K562 (cell line): Measurements from ENCODE around the gene RAI14. TPM values are rescaled to one million over a fixed set of nuclear protein-coding genes. Genes with fewer than 3 reads are reported as not detected.
"Not testable (repeated sequence)": the region's sequence is repeated elsewhere in the genome, so short reads cannot be mapped to it uniquely, and the experiment has no call there.

ENCODE experiments used
- ATAC-seq: fragments of 200-7000 bp; cut with Tn5 transposase; 3 replicates; pipeline ENCODE4 v1.9.1; 2020; ENCODE audit warnings: moderate library complexity
- BruUV-seq: library from RNA; stranded (reverse); fragments of 400-500 nt; replicated peaks from 2 replicates; lab custom pipeline; 2021; lab: Mats Ljungman, UMichigan
- CTCF ChIA-PET: fragments of 300-600 bp; formaldehyde crosslinking; extraction: SDS; loops from one replicate; lab custom pipeline; 2021; ENCODE audit warnings: low intra/inter-chr PET ratio; lab: Yijun Ruan, JAX
- POLR2A ChIA-PET: fragments of 300-600, 350-650 bp; sonication (Branson Sonifier 250); formaldehyde crosslinking; extraction: SDS; loops from one replicate; lab custom pipeline; 2021; ENCODE audit warnings: antibody characterized with exemption, inconsistent platforms; lab: Yijun Ruan, JAX
- DNase-seq, 4 experiments: peaks; one replicate each; pipeline versions ENCODE4 v3.0.0 to v3.0.0-alpha.2; 2011 to 2018; ENCODE audit warnings: low spot score in 3 of 4, mixed read lengths in 3 of 4; ENCODE audit errors: extremely low read depth in 1 of 4
- FAIRE-seq: peaks from 2 replicates; lab custom pipeline; 2011; peaks lifted over from hg19 to GRCh38; lab: Jason Lieb, UNC
- H2AFZ ChIP-seq: 2 replicates; pipeline ENCODE4 v1.6.0; 2011; ENCODE audit warnings: low read depth, low read length, control low read depth, inconsistent platforms
- H3K27ac ChIP-seq: fragments of 200-600 bp; 3 replicates; pipeline ENCODE4 v1.8.0; 2011; ENCODE audit warnings: low read depth, mild to moderate bottlenecking, control low read depth, inconsistent platforms, low read length, moderate library complexity, mixed read lengths; ENCODE audit errors: extremely low read depth
- H3K27me3 ChIP-seq, 2 experiments: fragments of 300-600 bp in 1 of 2; 2 replicates in 1 of 2; 3 replicates in 1 of 2; pipeline versions ENCODE4 v1.6.0 to v1.8.0; 2011; ENCODE audit warnings: inconsistent platforms in 2 of 2, low read length in 2 of 2, mild to moderate bottlenecking in 1 of 2, mixed read lengths in 1 of 2, moderate library complexity in 1 of 2; ENCODE audit not compliant: control insufficient read depth in 2 of 2, insufficient read depth in 2 of 2
- H3K36me3 ChIP-seq: fragments of 300-600 bp; 3 replicates; pipeline ENCODE4 v1.8.0; 2011; ENCODE audit warnings: mild to moderate bottlenecking, low read length, inconsistent platforms; ENCODE audit not compliant: control insufficient read depth, insufficient read depth
- H3K4me1 ChIP-seq, 2 experiments: fragments of 200-600 bp in 1 of 2; replicated peaks in 1 of 2; 2 replicates in 1 of 2; 3 replicates in 1 of 2; pipeline versions ENCODE4 v1.5.1 to v1.8.0; 2011; ENCODE audit warnings: inconsistent platforms in 2 of 2, low read length in 2 of 2, mild to moderate bottlenecking in 1 of 2, mixed read lengths in 1 of 2, moderate library complexity in 1 of 2; ENCODE audit not compliant: control insufficient read depth in 2 of 2, insufficient read depth in 2 of 2
- H3K4me2 ChIP-seq: 2 replicates; pipeline ENCODE4 v1.6.1; 2011; ENCODE audit warnings: low read length, control low read depth, inconsistent platforms, mixed read lengths; ENCODE audit not compliant: insufficient read depth
- H3K4me3 ChIP-seq: fragments of 200-600 bp; sonication (generic), shearing (Covaris generic); 2 replicates; pipeline ENCODE4 v1.5.1; 2016; ENCODE audit warnings: control low read depth, inconsistent platforms
- H3K79me2 ChIP-seq: fragments of 200-600 bp; 3 replicates; pipeline ENCODE4 v1.8.0; 2011; ENCODE audit warnings: low read length, inconsistent platforms; ENCODE audit not compliant: control insufficient read depth, insufficient read depth
- H3K9ac ChIP-seq, 2 experiments: 2 replicates each; pipeline versions ENCODE4 v1.6.0 to v1.6.1; 2011; ENCODE audit warnings: low read depth in 2 of 2, low read length in 2 of 2, control low read depth in 1 of 2, inconsistent platforms in 1 of 2, mild to moderate bottlenecking in 1 of 2, mixed read lengths in 1 of 2; ENCODE audit not compliant: insufficient read depth in 1 of 2
- H3K9me1 ChIP-seq: one replicate; pipeline ENCODE4 v1.6.0; 2011; ENCODE audit warnings: inconsistent platforms, mild to moderate bottlenecking, low read length, moderate library complexity; ENCODE audit not compliant: control insufficient read depth, insufficient read depth
- H3K9me3 ChIP-seq: replicated peaks from 2 replicates; pipeline ENCODE4 v1.5.1; 2011; ENCODE audit warnings: low read depth, low read length, inconsistent platforms; ENCODE audit not compliant: control insufficient read depth, insufficient read depth
- H4K20me1 ChIP-seq: replicated peaks from 2 replicates; pipeline ENCODE4 v1.6.1; 2011; ENCODE audit warnings: low read length, inconsistent platforms, mixed read lengths; ENCODE audit not compliant: control insufficient read depth, insufficient read depth
- BCOR ChIP-seq: fragments of 450-650 bp; IDR thresholded peaks from 2 replicates; pipeline ENCODE4 v1.6.1; 2016
- RBM25 ChIP-seq: fragments of 200-400 bp; formaldehyde crosslinking; IDR thresholded peaks from 2 replicates; pipeline ENCODE4 v1.6.1; 2018; ENCODE audit warnings: low read length, low read depth, moderate library complexity; ENCODE audit not compliant: severe bottlenecking
- TAF15 ChIP-seq: fragments of 200-400 bp; formaldehyde crosslinking; IDR thresholded peaks from 2 replicates; pipeline ENCODE4 v1.6.1; 2017; ENCODE audit warnings: mild to moderate bottlenecking, low read depth, low read length, moderate library complexity
- TCF3 ChIP-seq: sonication (generic); formaldehyde crosslinking; IDR thresholded peaks from 2 replicates; pipeline ENCODE4 v1.4.0; 2020; ENCODE audit warnings: mild to moderate bottlenecking, missing genetic modification reagents
- WGBS: fragments of 100-300 bp; shearing (Covaris generic); methylation state at CpG from one replicate; pipeline ENCODE4 v1.1.6; 2016; ENCODE audit warnings: low coverage, mixed read lengths; ENCODE audit not compliant: insufficient coverage; ENCODE audit errors: missing lambda C conversion rate; 5-methylcytosine and 5-hydroxymethylcytosine counted together
- in situ Hi-C: fragments of 300-500 bp; cut with MboI; formaldehyde crosslinking; loops from 4 replicates; pipeline ENCODE4 v1.15.0; 2018; ENCODE audit warnings: inconsistent platforms, mixed read lengths
- intact Hi-C: fragments of 100-400 bp; cut with micrococcal nuclease; formaldehyde crosslinking; loops from 2 replicates; pipeline ENCODE4 v1.14.2; 2022
- polyA plus RNA-seq, 8 experiments: library from polyadenylated mRNA; depleted of rRNA in 4 of 8; stranded (reverse) in 5 of 8; unstranded in 3 of 8; fragments of >200 nt; fragmentation: Nextera tagmentation in 2 of 8; fragmentation: Illumina TruSeq in 1 of 8; extraction: Ambion mirVana in 2 of 8; extraction: Trizol in 1 of 8; gene quantifications; 2 replicates each; pipeline versions ENCODE4 v1.2.1 to v1.2.3, GENCODE V29; 2011 to 2014; ENCODE audit warnings: inconsistent platforms in 1 of 8, missing spikeins in 1 of 8
- total RNA-seq, 7 experiments: library from RNA; depleted of rRNA in 6 of 7; stranded (reverse); fragments of >200 nt in 6 of 7; fragmentation: Illumina TruSeq in 2 of 7; extraction: Trizol in 2 of 7; gene quantifications; 2 replicates each; pipeline versions ENCODE4 v1.2.1 to v1.2.3, GENCODE V29; 2011 to 2021; ENCODE audit warnings: low replicate concordance in 1 of 7
- TF ChIP-seq, protein P1 (sequence below): fragments of 250-450 bp; sonication (Bioruptor Pico); IDR thresholded peaks from 2 replicates; pipeline ENCODE4 v1.8.0; 2022; ENCODE audit warnings: moderate library complexity, mild to moderate bottlenecking, inconsistent platforms

RAI14 gene
- total and polyA plus RNA-seq, 9 of the 15 experiments (the other 6 are each of a cell fraction or from before 2014, with no cell fraction given): 11.3 to 82.5 (median 34.8) TPM

- Histone ChIP-seq H2AFZ (no peak overlapping the region), H4K20me1 (no peaks in the 10 kb centered on the region), H3K4me2 (no peak overlapping the region), H3K9me1 (no peaks in the 10 kb centered on the region), H3K4me1 (no peaks in the 10 kb centered on the region), H3K36me3 (no peaks in the 10 kb centered on the region), H3K4me3 (no peak overlapping the region), H3K9me3 (no peaks in the 10 kb centered on the region), H3K79me2 (no peaks in the 10 kb centered on the region), H3K27me3 (no peaks in the 10 kb centered on the region), H3K27ac (no peak overlapping the region)
- CTCF ChIA-PET: no interaction called here
- intact Hi-C loops: no loop called here
- DNase-seq (no peak), ATAC-seq (no peak), FAIRE-seq (no peak)
- in situ Hi-C loops: no loop called here
- POLR2A ChIA-PET: interaction anchor here (0.6 kb wide), 1 partner anchor 260 kb away, joined by 3 read pairs; no protein-coding TSS in a partner anchor
- 67% methylated on average over 2 of the region's 2 CpGs for WGBS
- BruUV-seq: no TSS peak
- TF ChIP-seq TCF3 (CRISPR knock-in tag) (no peak), TAF15 (no peak)
- TF ChIP-seq, protein P1, sequence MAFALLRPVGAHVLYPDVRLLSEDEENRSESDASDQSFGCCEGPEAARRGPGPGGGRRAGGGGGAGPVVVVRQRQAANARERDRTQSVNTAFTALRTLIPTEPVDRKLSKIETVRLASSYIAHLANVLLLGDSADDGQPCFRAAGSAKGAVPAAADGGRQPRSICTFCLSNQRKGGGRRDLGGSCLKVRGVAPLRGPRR: no peak
- TF ChIP-seq, all 486 proteins: peak for 0
- H3K9ac ChIP-seq: no peak overlapping the region
These were observed 118.0 kb downstream of the RAI14 start for GRCh38 chr5:34774139-34774538.

DNA sequence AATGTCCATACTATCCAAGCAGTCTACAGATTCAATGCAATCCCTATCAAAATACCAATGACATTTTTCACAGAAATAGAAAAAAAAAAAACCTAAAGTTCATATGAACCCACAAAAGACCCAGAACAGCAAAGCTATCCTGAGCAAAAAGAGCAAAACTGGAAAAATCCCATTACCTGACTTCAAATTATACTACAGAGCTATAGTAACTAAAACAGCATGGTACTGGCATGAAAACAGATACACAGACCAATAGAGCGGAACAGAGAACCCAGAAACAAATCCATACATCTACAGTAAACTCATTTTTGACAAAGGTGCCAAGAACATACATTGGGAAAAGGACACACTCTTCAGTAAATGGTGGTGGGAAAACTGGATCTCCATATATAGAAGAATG, 118.5 kb downstream of the RAI14 start:
- H4K20me1 ChIP-seq, H3K27me3 ChIP-seq, CTCF ChIA-PET, H2AFZ ChIP-seq, H3K4me2 ChIP-seq, H3K9me1 ChIP-seq, H3K4me3 ChIP-seq, FAIRE-seq, in situ Hi-C loops, H3K4me1 ChIP-seq, H3K36me3 ChIP-seq, H3K79me2 ChIP-seq, H3K27ac ChIP-seq, intact Hi-C loops, H3K9me3 ChIP-seq, H3K9ac ChIP-seq, ATAC-seq, BruUV-seq, DNase-seq: not testable (repeated sequence)
- TF ChIP-seq BCOR: 0 out of 2 replicates have a peak, but pooled peaks have one; percentile 37
- peak; percentile 58 for TF ChIP-seq RBM25
- 90% methylated on average over 1 of the region's 1 CpG for WGBS
- POLR2A ChIA-PET: interaction anchor here (0.6 kb wide), 1 partner anchor 261 kb away, joined by 3 read pairs; no protein-coding TSS in a partner anchor
